ENCODE data around the gene ABCG2. TPM values are rescaled to one million over a fixed set of nuclear protein-coding genes. Genes with fewer than 3 reads are reported as not detected.
A peak's percentile ranks its signal among the peaks of the same experiment; 100 is the strongest.

ABCG2 gene
- 0.70 TPM for polyA plus RNA-seq (2013, experiment 1 of 2)
- 0.58 TPM for polyA plus RNA-seq (2013, experiment 2 of 2)

DNA sequence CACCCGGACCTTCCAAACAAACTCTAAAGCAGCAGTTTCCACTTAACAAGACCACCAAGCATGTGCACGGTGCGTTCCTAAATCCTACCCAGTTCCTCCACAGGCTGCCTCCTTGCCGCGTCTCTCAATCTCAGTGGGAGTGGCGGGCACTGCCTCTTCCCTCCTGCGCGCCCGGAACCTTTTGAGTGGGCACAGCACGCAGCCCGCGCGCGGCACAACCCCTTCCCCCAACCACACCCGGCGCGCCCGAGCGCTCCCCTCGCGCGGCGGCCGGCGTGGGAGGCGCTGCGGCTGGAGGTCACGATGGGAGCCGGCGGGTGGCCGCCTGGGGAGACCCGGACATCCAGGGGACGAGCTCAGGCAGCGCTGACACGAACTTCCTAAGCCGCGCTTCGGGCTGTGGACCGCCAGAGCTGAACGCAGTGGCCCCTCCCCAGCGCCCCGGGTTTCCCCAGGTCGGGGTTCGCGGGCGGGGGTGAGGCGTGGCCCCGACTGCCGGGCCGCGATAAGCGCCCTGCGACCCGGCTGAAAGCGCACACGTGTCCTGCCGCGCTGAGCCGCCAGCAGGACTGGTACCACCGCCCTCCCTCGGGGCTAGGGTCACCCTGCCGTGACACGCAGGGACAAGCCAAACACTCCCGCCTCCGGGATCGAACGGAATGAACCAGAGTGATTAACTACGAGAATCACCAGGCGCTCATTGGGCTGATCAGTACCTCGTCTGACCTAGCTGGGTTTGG, at the start of gene ABCG2:
ABCG2 (minus strand) TSS at position 151 of the 740 bp plus-strand sequence. CDS start 18,644 bp downstream, outside the sequence.
- Histone ChIP-seq H2BK5ac (ENCODE audit: low read length) (no peak within 1 kb of the TSS), H2BK120ac (ENCODE audit: low read depth, low read length) (no peak within 1 kb of the TSS), H3K4me3 (ENCODE audit: low read length in 2 of 2) (peak within 1 kb of the TSS; percentile 42 to 81), H2BK15ac (ENCODE audit: low read length) (no peak within 1 kb of the TSS), H3K14ac (ENCODE audit: low read length) (peak within 1 kb of the TSS; percentile 26), H3K27ac (replicated peaks; ENCODE audit: low read length) (no peak within 1 kb of the TSS), H3K9ac (ENCODE audit: low read depth, low read length, poor library complexity) (peak within 1 kb of the TSS; percentile 71), H4K91ac (ENCODE audit: low read depth, low read length, poor library complexity) (no peak within 1 kb of the TSS), H3K4ac (ENCODE audit: low read length) (no peak within 1 kb of the TSS), H3K23ac (ENCODE audit: low read depth, low read length, poor library complexity) (no peak within 1 kb of the TSS), H2AK5ac (ENCODE audit: low read depth, low read length) (no peak within 1 kb of the TSS), H3K27me3 (ENCODE audit: control insufficient read depth in 3 of 3, insufficient read depth in 3 of 3, low read depth in 1 of 3, low read length in 3 of 3) (peaks cover 0 to 46% (median 0%) of the 10 kb centered on the region in 3 experiments), H3K36me3 (replicated peaks in 1 of 2; ENCODE audit: control insufficient read depth in 2 of 2, insufficient read depth in 2 of 2, low read length in 2 of 2) (no peaks in the 10 kb centered on the region), H4K8ac (ENCODE audit: low read depth, low read length) (peak within 1 kb of the TSS; percentile 29), H3K4me1 (ENCODE audit: control insufficient read depth in 2 of 2, insufficient read depth in 1 of 2, low read depth in 1 of 2, low read length in 2 of 2) (peaks cover 7 to 11% of the 10 kb centered on the region in 2 donors), H3K9me3 (replicated peaks in 1 of 2; ENCODE audit: control insufficient read depth in 2 of 2, insufficient read depth in 1 of 2, low read depth in 1 of 2, low read length in 2 of 2) (no peaks in the 10 kb centered on the region), H2BK12ac (ENCODE audit: low read length) (no peak within 1 kb of the TSS), H3K79me1 (ENCODE audit: low read depth, low read length) (no peaks in the 10 kb centered on the region), H3K4me2 (ENCODE audit: insufficient read depth, low read length, poor library complexity, severe bottlenecking) (peak within 1 kb of the TSS; percentile 89), H3K18ac (ENCODE audit: low read length) (peak within 1 kb of the TSS; percentile 92), H2AFZ (ENCODE audit: low read length) (peak within 1 kb of the TSS; percentile 88)
- no CpG with 5 or more reads among the region's 70 CpGs for WGBS, 2 donors (ENCODE audit: extremely low coverage in 2 of 2, insufficient read length in 2 of 2, insufficient replicate concordance in 1 of 2)
- DNase-seq (ENCODE audit: low spot score): peak; percentile 54

DNA sequence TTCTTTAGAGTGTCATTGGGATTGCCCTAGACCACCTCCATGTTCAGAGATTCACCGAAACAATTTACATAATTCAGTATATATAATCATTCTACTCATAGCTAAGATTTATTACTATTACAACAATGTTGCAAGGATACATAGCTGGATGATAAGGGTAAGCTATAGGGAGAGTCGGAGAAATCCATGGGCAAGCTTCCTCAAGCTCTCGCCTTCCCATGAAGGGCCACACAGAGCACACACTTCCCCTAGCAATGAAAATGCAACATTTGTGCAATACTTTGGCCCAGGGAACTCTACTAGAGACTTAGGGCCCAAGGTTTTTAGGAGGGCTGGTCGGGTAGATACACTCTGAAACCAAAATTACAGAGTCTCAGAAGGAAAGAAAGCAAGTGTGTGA, 49.7 kb upstream of the ABCG2 start:
- H3K9ac ChIP-seq (ENCODE audit: low read depth, low read length, poor library complexity): no peak overlapping the region
- H2BK15ac ChIP-seq (ENCODE audit: low read length): no peak overlapping the region
- no peak overlapping the region for H2AK5ac ChIP-seq (ENCODE audit: low read depth, low read length)
- no peaks in the 10 kb centered on the region for H3K27me3 ChIP-seq (ENCODE audit: control insufficient read depth in 3 of 3, insufficient read depth in 3 of 3, low read depth in 1 of 3, low read length in 3 of 3)
- H3K23ac ChIP-seq (ENCODE audit: low read depth, low read length, poor library complexity): no peak overlapping the region
- no peak overlapping the region for H3K4me2 ChIP-seq (ENCODE audit: insufficient read depth, low read length, poor library complexity, severe bottlenecking)
- H3K36me3 ChIP-seq (replicated peaks in 1 of 2; ENCODE audit: control insufficient read depth in 2 of 2, insufficient read depth in 2 of 2, low read length in 2 of 2): no peaks in the 10 kb centered on the region
- no peaks in the 10 kb centered on the region for H3K79me1 ChIP-seq (ENCODE audit: low read depth, low read length)
- no CpG with 5 or more reads among the region's 4 CpGs for WGBS, 2 donors (ENCODE audit: extremely low coverage in 2 of 2, insufficient read length in 2 of 2, insufficient replicate concordance in 1 of 2)
- H4K8ac ChIP-seq (ENCODE audit: low read depth, low read length): no peak overlapping the region
- no peak overlapping the region for H3K18ac ChIP-seq (ENCODE audit: low read length)
- H3K4me1 ChIP-seq (ENCODE audit: control insufficient read depth in 2 of 2, insufficient read depth in 1 of 2, low read depth in 1 of 2, low read length in 2 of 2): no peaks in the 10 kb centered on the region
- H3K14ac ChIP-seq (ENCODE audit: low read length): no peak overlapping the region
- no peak overlapping the region for H3K27ac ChIP-seq (replicated peaks; ENCODE audit: low read length)
- no peak overlapping the region for H2BK120ac ChIP-seq (ENCODE audit: low read depth, low read length)
- H2AFZ ChIP-seq (ENCODE audit: low read length): no peak overlapping the region
- no peak overlapping the region for H2BK5ac ChIP-seq (ENCODE audit: low read length)
- H4K91ac ChIP-seq (ENCODE audit: low read depth, low read length, poor library complexity): no peak overlapping the region
- H2BK12ac ChIP-seq (ENCODE audit: low read length): no peak overlapping the region
- H3K4ac ChIP-seq (ENCODE audit: low read length): no peak overlapping the region
- no peak for DNase-seq (ENCODE audit: low spot score)
- H3K4me3 ChIP-seq (ENCODE audit: low read length in 2 of 2): no peak overlapping the region
- H3K9me3 ChIP-seq (replicated peaks in 1 of 2; ENCODE audit: control insufficient read depth in 2 of 2, insufficient read depth in 1 of 2, low read depth in 1 of 2, low read length in 2 of 2): no peaks in the 10 kb centered on the region

DNA sequence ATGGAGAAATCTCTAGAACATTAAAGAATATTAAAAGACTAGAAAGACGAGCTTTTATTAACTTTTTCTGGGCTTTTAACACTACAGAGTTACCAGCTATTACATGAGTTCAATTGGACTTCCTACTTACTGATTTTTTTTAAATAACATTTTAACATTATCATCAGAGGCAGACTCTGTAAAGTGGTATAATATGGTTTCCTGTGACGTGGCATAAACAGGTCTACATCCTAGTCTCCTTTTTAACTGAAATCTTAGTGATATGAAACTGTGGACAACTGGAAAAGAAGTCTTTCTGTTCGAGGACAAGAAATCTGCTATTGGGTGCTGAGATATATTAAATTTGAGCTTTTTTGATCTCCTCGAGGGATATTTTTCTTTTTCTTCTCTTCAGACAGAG, 48.7 kb upstream of the ABCG2 start:
- no peak overlapping the region for H3K14ac ChIP-seq (ENCODE audit: low read length)
- no peak overlapping the region for H3K23ac ChIP-seq (ENCODE audit: low read depth, low read length, poor library complexity)
- H3K27ac ChIP-seq (replicated peaks; ENCODE audit: low read length): no peak overlapping the region
- no peaks in the 10 kb centered on the region for H3K9me3 ChIP-seq (replicated peaks in 1 of 2; ENCODE audit: control insufficient read depth in 2 of 2, insufficient read depth in 1 of 2, low read depth in 1 of 2, low read length in 2 of 2)
- no peak overlapping the region for H3K9ac ChIP-seq (ENCODE audit: low read depth, low read length, poor library complexity)
- H2AK5ac ChIP-seq (ENCODE audit: low read depth, low read length): no peak overlapping the region
- H2BK120ac ChIP-seq (ENCODE audit: low read depth, low read length): no peak overlapping the region
- no peaks in the 10 kb centered on the region for H3K79me1 ChIP-seq (ENCODE audit: low read depth, low read length)
- no peak overlapping the region for H3K4me3 ChIP-seq (ENCODE audit: low read length in 2 of 2)
- DNase-seq (ENCODE audit: low spot score): no peak
- H3K27me3 ChIP-seq (ENCODE audit: control insufficient read depth in 3 of 3, insufficient read depth in 3 of 3, low read depth in 1 of 3, low read length in 3 of 3): no peaks in the 10 kb centered on the region
- no peak overlapping the region for H2BK12ac ChIP-seq (ENCODE audit: low read length)
- H3K18ac ChIP-seq (ENCODE audit: low read length): no peak overlapping the region
- no peak overlapping the region for H4K8ac ChIP-seq (ENCODE audit: low read depth, low read length)
- no peak overlapping the region for H3K4ac ChIP-seq (ENCODE audit: low read length)
- no peak overlapping the region for H4K91ac ChIP-seq (ENCODE audit: low read depth, low read length, poor library complexity)
- H3K4me2 ChIP-seq (ENCODE audit: insufficient read depth, low read length, poor library complexity, severe bottlenecking): no peak overlapping the region
- H3K36me3 ChIP-seq (replicated peaks in 1 of 2; ENCODE audit: control insufficient read depth in 2 of 2, insufficient read depth in 2 of 2, low read length in 2 of 2): no peaks in the 10 kb centered on the region
- H2BK5ac ChIP-seq (ENCODE audit: low read length): no peak overlapping the region
- WGBS, 2 donors (ENCODE audit: extremely low coverage in 2 of 2, insufficient read length in 2 of 2, insufficient replicate concordance in 1 of 2): no CpG with 5 or more reads among the region's 4 CpGs
- H2BK15ac ChIP-seq (ENCODE audit: low read length): no peak overlapping the region
- H2AFZ ChIP-seq (ENCODE audit: low read length): no peak overlapping the region
- H3K4me1 ChIP-seq (ENCODE audit: control insufficient read depth in 2 of 2, insufficient read depth in 1 of 2, low read depth in 1 of 2, low read length in 2 of 2): no peaks in the 10 kb centered on the region

GRCh38 chr4:88204882-88205281, 46.4 kb upstream of the ABCG2 start:
- Histone ChIP-seq H3K9me3 (replicated peaks in 1 of 2; ENCODE audit: control insufficient read depth in 2 of 2, insufficient read depth in 1 of 2, low read depth in 1 of 2, low read length in 2 of 2) (no peaks in the 10 kb centered on the region), H3K27ac (replicated peaks; ENCODE audit: low read length) (no peak overlapping the region), H2BK12ac (ENCODE audit: low read length) (no peak overlapping the region), H3K36me3 (replicated peaks in 1 of 2; ENCODE audit: control insufficient read depth in 2 of 2, insufficient read depth in 2 of 2, low read length in 2 of 2) (no peaks in the 10 kb centered on the region), H4K91ac (ENCODE audit: low read depth, low read length, poor library complexity) (no peak overlapping the region), H2BK120ac (ENCODE audit: low read depth, low read length) (no peak overlapping the region), H3K23ac (ENCODE audit: low read depth, low read length, poor library complexity) (no peak overlapping the region), H3K4me3 (ENCODE audit: low read length in 2 of 2) (no peak overlapping the region), H3K27me3 (ENCODE audit: control insufficient read depth in 3 of 3, insufficient read depth in 3 of 3, low read depth in 1 of 3, low read length in 3 of 3) (no peaks in the 10 kb centered on the region), H3K9ac (ENCODE audit: low read depth, low read length, poor library complexity) (no peak overlapping the region), H2BK15ac (ENCODE audit: low read length) (no peak overlapping the region), H3K14ac (ENCODE audit: low read length) (no peak overlapping the region), H3K4ac (ENCODE audit: low read length) (no peak overlapping the region), H3K18ac (ENCODE audit: low read length) (no peak overlapping the region), H2BK5ac (ENCODE audit: low read length) (no peak overlapping the region), H2AFZ (ENCODE audit: low read length) (no peak overlapping the region), H3K4me1 (ENCODE audit: control insufficient read depth in 2 of 2, insufficient read depth in 1 of 2, low read depth in 1 of 2, low read length in 2 of 2) (no peaks in the 10 kb centered on the region), H2AK5ac (ENCODE audit: low read depth, low read length) (no peak overlapping the region), H3K79me1 (ENCODE audit: low read depth, low read length) (no peaks in the 10 kb centered on the region), H3K4me2 (ENCODE audit: insufficient read depth, low read length, poor library complexity, severe bottlenecking) (no peak overlapping the region), H4K8ac (ENCODE audit: low read depth, low read length) (no peak overlapping the region)
- no peak for DNase-seq (ENCODE audit: low spot score)
- no CpG with 5 or more reads among the region's 1 CpG for WGBS, 2 donors (ENCODE audit: extremely low coverage in 2 of 2, insufficient read length in 2 of 2, insufficient replicate concordance in 1 of 2)

All from neuronal stem cell (in vitro differentiated cells).